COR-L47 (cell line): ENCODE data around the gene DMXL1.
A peak's percentile ranks its signal among the peaks of the same experiment; 100 is the strongest.

ENCODE experiments used
- DNase-seq: peaks from one replicate; lab custom pipeline; 2025; lab: John Stamatoyannopoulos, UW

DMXL1 gene, protein sequence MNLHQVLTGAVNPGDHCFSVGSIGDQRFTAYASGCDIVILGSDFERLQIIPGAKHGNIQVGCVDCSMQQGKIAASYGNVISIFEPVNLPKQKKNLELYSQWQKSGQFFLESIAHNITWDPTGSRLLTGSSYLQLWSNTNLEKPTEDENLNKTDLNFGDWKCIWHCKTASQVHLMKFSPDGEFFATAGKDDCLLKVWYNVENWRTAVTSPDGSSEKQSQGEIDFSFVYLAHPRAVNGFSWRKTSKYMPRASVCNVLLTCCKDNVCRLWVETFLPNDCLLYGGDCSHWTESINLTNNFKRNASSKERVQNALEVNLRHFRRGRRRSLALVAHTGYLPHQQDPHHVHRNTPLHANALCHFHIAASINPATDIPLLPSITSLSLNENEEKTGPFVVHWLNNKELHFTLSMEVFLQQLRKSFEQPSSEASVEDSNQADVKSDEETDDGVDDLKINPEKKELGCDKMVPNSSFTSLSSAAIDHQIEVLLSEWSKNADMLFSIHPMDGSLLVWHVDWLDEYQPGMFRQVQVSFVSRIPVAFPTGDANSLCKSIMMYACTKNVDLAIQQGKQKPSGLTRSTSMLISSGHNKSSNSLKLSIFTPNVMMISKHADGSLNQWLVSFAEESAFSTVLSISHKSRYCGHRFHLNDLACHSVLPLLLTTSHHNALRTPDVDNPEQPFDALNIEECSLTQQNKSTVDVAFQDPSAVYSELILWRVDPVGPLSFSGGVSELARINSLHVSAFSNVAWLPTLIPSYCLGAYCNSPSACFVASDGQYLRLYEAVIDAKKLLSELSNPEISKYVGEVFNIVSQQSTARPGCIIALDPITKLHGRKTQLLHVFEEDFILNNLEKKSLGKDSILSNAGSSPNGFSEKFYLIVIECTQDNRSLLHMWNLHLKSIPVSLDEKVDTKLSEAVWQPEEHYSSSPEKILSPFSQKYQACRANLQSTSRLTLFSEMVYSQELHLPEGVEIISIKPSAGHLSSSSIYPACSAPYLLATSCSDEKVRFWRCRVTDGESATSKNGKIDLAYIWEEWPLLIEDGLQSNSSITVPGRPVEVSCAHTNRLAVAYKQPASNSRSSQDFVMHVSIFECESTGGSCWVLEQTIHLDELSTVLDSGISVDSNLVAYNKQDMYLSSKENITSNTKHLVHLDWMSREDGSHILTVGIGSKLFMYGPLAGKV (N-terminal part only)

DNA sequence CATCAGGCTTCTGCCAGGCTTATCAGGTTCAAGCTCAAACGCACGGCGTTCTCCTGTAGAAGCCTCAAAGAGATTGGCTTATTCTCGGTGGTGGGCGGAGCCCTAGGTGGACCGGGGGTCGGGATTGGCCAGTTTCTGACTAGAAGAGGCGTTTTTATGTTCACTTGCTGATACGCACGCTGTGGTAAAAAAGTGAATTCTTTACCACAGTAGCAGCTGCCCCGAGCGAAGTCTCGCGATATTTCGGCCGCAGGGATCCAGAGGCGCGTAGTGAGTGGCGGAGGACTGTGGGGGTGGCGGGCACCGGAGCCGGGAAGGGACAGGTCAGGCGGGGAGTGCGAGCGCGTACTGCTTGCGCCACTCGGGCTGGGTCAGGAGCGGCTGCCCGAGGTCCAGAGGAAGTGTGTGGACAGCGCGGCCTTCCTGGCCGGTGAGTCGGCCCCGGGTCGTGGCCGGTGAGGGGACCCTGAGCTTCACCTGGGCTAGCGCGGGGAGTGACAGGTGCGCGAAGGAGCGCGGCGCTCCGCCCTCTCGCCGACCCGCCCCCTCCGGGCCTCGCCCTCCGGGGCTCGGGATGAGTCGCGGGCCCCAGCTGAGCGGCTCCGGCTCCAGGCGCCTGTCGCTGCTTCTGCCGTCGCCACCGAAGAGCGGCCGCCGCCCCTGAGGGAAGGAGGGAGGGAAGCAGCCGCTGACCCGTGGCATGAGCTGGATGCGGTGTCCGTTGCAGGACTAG lies at the start of gene DMXL1:
Gene DMXL1 (plus strand): TSS at position 260 of the 733 bp plus-strand sequence. CDS start 483 bp downstream, outside the sequence.
- peak; percentile 99 for DNase-seq

DNA sequence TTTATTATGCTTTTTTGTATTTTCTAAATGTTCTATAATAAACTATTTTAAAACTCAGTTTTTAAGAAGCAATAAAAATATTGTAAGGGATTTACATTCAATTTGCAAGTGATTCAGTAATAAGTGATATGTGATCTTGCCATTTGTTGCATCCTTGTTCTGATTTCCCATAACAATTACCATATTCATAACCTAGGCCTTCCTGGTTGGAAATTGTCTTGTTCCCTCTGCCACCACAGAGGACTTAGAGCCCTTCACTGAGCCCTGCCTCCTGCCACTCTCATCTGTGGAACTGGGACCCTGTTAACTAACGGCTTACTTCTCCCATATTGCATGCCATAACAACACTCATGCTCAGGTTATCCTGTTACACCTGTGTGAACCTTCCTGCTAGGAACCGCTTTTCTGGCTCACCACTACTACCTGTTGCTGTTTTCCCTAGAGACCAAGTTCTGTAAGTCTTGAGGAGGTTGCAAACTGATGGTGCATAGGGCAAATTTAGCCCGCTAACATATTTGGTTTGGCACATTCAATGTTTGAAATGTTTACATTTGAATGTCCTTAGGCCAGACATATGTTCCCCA lies 49.6 kb upstream of the DMXL1 start:
- no peak for DNase-seq

DNA sequence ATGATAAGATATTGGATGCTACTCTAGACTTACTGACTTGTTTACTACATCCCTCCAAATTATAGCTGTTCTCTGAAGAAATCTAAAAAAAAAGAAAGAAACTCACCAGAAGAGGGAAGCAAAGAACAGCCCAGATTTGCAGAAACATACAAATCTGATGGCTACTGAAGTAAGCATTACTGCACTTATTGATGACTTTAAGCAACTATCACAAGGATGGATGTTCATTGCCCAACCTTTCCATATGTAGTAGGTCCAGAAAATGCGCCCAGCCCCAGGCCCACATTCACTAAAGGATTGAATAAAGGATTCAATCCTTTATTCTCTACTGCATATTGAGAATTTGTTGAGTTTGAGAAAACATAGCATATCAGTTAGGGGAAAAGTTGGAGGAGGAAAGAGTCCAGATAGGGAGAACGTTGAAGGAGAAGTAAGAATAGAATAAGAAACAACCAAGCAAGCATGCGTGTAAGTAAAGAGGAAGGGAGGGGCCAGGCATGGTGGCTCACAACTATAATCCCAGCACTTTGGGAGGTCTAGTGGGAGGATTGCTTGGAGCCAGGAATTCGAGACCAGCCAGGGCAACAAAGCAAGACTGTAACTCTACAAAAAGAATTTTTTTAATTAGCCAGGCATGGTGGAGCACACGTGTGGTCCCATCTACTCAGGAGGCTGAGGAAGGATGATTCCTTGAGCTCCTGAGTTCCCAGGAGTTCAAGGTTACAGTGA lies 48.7 kb upstream of the DMXL1 start:
- peak; percentile 0 for DNase-seq

DNA sequence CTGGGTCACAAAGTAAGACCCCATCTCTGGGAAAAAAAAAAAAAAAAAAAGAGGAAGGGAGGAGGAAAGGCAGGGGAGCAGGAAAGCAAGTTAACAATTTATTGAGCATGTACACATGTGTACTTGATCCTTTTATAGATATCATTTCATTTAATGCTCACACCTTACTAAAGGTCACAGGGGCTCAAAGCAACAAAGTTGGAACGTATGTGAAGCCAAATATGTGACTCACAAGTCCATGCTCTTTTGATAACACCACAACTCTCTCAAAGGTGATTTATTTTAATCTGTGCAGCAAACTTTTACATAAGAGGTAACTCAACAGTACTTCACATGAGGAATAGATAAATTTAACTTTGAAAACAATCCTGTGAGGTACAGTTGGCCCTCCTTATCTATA lies 48.1 kb upstream of the DMXL1 start:
- no peak for DNase-seq

DNA sequence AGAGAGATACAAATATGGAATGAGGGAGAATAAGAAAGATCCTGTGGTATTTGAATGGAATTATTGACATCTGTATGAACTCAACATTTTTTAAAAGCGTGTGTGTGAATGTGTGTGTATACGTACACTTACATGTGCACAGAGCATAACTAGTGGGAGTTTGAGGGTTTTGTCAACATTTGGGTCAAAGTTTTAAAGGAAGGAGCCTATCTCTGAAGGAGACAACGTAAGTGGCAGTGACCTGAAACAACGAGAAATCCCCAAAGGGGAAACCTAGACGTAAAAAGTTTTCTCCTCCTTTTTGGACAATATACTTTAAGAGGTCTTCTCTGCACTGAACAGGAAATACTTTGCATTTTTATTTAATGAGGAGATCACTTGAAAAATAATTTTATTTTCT lies 42.3 kb upstream of the DMXL1 start:
- DNase-seq, result no peak

DNA sequence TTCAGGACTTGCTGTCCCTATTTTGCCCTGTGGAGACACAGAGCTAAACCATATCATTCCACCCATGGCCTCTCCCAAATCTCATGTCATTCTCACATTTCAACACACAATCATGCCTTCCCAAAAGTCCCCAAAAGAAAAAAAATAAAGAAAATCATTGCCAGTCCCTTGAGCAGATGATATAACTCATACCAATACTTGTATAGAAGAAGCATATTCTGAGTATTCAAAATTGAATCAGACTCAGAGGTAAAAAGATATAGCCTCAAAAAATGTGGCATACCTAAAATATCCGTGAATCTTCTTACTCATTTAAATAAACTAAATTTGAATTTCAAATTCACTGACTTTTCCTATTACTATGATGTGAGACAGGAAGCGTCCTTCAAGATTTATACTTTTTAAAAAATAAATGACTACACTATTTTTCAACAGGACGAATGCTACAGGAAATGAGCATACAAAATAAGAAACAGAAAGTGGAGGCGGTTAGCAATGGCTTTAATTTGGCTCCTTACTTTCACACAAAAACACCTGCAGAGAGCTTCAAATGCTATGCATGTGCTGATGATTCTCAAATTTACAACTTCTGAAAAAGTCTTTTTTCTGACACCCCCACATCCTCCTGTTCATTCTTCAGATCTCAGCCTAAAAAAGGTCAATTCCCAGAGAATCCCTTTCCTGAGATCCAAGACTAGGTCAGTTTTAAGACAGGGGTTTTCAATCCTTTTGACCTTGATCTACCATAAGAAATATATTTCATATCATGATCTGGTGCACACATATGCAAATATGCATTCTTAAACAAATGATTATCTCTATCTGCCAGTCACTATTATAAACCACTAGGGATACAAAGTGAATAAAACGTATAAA lies 39.6 kb upstream of the DMXL1 start:
- DNase-seq, result no peak

DNA sequence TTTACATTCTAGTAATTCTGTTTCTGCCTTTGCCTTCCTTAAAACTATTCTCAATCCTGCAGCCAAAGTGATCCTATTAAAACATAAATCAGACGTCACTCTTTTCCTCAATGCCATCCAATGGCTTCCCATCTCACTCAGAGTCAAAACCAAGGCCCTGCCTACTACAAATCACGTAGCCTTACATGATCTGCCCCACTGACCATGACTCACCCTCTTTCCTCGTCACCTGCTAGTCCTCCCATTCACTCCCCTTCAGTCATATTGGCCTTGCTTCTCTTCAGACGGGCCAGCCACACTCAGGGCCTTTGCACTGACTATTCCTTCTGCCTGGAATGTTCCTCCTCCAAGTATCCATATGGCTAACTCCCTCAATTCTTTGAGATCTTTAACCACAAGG lies 39.0 kb upstream of the DMXL1 start:
- DNase-seq, result no peak

DNA sequence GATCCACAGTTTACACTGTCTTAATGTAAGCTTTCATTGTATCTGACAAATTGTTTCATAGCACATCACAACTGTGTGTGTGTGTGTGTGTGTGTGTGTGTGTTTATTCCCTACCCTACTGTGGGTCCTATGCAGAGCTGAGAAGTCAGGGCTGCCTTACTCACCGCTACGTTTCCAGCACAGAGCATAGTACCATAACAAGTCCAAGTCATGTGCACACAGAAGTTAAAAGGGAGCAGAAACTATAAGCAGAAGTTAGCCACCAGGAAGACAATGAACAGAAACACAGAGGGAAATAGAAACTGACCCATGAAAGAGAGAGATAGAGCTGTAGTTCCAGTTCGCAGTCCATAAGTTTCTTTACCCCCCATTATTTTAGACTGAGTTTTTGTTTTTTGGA lies 38.2 kb upstream of the DMXL1 start:
- DNase-seq, result no peak

DNA sequence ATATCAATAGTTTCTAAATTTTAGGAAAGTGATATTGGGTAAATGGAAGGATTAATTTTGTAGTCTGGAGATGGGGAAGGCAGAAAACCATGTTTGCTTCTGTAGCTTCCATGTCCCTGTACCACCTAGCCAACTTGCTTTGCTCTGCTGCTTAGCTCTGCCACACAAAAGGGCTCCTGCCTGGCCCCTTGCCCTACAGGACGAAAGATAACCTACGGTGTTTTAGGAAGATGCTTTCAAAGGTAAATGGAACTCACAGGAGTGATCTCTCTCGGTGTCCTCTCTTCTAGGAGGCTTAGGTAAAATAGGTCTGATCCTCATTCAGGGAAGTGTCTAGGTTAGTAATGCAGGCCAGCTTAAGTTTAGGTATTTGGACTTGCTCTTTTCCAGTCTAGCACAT lies 37.8 kb upstream of the DMXL1 start:
- DNase-seq, result no peak

DNA sequence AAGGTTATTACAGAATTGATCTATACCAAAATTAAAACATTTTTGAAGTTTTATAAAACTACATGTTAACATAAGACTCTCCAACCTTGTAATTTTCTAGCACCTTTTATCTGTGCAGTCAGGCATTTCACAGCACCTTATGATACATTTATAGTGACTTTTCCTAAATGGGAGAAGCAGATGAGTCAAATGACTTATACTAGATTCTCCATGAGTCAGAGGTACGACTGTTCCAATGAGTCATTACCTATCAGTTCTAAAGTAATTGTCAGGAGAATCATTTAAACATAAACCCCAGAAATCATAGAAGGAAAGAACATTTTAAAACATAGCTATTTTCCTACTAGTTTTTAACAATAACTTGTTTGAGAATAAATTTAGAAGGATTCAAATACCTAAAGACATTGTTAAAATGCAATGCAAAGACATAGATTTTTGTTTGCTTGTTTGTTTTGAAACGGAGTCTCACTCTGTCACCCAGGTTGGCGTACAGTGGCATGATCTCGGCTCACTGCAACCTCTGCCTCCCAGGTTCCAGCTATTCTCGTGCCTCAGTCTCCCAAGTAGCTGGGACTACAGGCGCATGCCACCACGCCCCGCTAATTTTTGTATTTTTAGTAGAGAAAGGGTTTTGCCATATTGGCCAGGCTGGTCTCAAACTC lies 34.7 kb upstream of the DMXL1 start:
- no peak for DNase-seq

DNA sequence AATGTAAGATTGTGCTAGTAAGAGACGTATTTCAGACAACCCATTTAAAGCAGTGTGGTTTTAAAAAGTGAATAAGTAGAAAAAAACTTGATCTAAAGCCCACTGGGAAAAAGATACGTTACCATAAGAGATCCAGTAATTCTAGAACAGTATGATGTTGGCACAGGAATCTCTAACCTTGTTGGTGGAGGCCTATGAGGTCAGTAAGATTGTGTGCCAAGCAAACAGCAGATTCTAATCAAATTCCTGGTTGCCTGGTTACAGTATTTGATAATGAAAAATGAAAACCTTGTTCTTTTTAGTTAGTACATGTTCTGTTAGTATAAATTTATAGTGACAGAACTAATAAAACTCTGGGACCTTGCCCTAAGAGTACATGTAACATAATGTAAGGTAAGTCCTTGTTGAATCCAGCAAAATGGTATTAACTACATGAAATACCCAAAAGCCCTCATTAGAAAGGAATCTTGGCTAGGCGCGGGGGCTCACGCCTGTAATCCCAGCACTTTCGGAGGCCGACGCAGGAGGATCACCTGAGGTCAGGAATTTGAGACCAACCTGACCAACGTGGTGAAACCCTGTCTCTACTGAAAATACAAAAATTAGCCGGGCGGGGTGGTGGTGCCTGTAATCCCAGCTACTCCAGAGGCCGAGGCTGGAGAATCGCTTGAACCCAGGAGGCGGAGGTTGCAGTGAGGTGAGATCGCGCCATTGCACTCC lies 33.2 kb upstream of the DMXL1 start:
- DNase-seq, result no peak

DNA sequence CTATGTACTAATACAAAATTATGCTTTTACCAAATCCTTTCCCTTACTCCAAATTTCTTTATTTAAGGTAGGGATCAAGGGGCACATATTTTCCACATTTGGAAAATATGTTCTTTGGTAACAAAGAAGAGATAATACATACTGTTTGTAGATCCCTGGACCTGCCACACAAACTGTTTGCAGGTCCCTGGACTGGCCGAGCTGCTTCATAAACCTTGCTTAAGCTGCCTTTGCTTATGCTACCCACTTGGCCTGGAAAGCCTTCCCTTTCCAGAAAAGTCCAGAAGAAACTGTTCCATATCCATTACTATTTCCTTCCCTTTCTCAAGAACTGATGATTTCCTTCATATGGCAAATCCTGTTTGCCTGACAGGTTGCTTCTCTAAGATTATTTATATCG lies 22.6 kb upstream of the DMXL1 start:
- DNase-seq, result no peak

DNA sequence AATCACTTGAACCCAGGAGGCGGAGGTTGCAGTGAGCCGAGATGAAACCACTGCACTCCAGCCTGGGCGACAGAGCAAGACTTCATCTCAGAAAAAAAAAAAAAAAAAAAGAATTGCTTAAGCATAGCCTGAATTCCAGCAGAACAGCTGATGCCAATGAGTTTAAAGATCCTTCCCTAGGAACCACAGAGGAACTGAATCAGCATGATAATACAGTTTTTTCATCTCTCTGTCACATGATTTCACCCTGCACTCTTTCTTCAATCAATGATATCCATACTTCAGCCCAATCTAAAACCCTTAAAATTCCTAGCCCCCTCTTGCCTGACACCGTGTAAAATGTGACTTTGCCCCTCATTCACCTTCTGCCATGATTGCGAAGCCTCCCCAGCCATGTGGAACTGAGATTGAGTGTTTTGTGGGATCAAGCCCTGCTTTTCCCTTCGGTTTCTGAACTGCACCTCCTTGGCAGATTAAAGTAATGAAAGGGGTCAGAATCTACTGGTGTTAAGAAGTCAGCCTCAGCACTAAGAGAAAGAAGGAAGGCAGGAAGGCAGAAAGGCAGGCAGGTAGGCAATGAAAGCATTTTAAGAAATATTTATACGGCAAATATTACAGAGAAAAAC lies 20.9 kb upstream of the DMXL1 start:
- no peak for DNase-seq

DNA sequence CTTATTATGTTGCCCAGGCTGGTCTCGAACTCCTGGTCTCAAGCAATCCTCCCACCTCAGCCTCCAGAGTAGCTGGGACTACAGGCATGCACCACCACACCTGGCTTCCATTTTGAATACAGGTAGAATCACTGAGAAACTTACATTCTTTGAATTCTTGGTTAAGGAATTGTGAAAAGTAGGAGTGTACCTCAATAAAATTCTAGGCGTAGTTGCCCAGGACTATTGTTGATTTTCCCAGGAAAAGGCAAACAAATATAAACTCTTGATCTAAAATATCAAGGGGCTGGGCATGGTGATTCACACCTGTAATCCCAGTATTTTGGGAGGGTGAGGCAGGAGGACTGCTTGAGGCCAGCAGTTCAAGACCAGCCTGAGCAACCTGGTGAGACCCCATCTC lies 16.8 kb upstream of the DMXL1 start:
- DNase-seq, result no peak

DNA sequence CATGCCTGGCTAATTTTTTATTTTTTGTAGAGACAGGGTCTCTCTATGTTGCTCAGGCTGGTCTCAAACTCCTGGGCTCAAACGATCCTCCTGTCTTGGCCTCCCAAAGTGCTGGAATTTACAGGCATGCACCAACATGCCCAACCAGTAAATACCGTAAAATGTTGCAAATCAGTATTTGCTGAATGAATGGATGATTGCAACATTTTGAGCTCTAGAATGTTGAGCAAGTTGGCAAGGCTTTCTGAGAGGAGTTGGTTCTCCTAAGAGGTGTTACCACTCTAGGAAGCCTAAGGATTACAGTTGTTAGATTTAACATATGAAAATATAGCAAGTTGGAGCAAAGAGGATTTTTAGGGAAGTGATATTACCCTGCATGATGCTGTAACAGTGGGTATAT lies 15.6 kb upstream of the DMXL1 start:
- DNase-seq, result no peak

DNA sequence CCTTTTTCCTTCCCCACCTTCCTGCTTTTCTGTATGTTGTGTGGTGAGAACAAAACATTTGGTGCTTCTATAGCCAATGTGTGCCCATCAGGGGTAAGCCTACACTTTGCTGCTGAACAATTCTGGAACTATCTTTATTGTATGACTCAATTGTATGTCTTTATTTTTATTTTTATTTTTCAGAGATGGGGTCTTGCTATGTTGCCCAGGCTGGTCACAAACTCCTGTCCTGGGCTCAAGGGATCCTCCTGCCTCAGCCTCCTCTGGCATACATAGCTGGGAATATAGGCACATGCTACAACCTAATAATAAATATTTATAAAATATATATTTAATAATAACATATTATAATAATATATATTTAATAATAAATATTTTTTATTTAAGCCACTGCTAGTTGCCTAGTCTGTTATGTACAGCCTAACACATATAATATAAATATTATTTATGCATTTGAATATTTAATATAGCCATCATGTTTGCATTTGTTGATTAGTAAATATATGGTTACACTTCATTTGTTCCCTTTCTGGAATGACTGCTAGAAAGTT lies 11.8 kb upstream of the DMXL1 start:
- DNase-seq, result no peak

DNA sequence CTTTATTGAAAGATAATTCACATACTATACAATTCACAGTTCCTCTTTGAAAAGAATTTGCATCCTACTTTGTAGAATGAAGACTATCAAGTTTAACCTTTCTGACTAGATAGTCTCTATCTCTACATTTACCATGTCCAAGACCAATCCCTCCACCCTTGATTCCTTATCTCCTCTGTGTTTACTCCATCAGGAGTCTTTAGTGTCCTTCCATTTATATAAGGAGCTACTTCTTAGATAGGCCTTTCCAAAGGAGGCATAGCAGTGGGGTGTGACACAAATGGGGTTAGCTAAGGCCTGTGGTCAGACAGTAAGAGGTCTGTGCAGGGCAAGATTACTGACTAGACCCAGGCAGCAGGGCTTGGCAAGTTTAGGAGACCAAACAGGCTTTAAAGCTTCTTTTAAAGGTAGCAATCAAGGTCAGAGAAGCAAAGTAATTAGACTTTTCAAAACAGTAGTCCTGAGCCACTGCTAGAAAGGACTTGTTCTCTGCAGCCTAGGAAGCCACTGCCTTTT lies 11.1 kb upstream of the DMXL1 start:
- no peak for DNase-seq
